HEK293 (cell line): ENCODE data around the gene IL36B.

Experiments used
- CTCF ChIA-PET: fragments of 350-600 bp; formaldehyde crosslinking; extraction: SDS; loops from one replicate; lab custom pipeline; 2021; ENCODE audit warnings: antibody characterized with exemption; lab: Yijun Ruan, JAX
- POLR2A ChIA-PET: fragments of 300-600 bp; formaldehyde crosslinking; extraction: SDS; loops from one replicate; lab custom pipeline; 2020; ENCODE audit warnings: antibody characterized with exemption, inconsistent platforms; lab: Yijun Ruan, JAX
- H3K27ac ChIP-seq: fragments of 200-500 bp; sonication (Bioruptor generic); 2 replicates; pipeline ENCODE4 v1.5.1; 2014; ENCODE audit warnings: low read depth, low read length, control low read depth, inconsistent platforms; ENCODE audit errors: extremely low read depth
- H3K36me3 ChIP-seq, 2 experiments: fragments of 200-500 bp in 1 of 2; sonication (Bioruptor generic) in 1 of 2; 1 replicate in 1 of 2; 2 replicates in 1 of 2; pipeline ENCODE4 v1.5.1; 2014 to 2017; ENCODE audit warnings: inconsistent platforms in 2 of 2, low read length in 2 of 2; ENCODE audit not compliant: control insufficient read depth in 2 of 2, insufficient read depth in 1 of 2
- H3K4me1 ChIP-seq: fragments of 200-500 bp; sonication (Bioruptor generic); 2 replicates; pipeline ENCODE4 v1.5.1; 2014; ENCODE audit warnings: mild to moderate bottlenecking, low read length, inconsistent platforms; ENCODE audit not compliant: control insufficient read depth, insufficient read depth
- H3K4me3 ChIP-seq: 2 replicates; pipeline ENCODE4 v1.5.1; 2011; ENCODE audit warnings: low read depth, mild to moderate bottlenecking, control low read depth, low read length, moderate library complexity
- H3K9me3 ChIP-seq: fragments of 200-500 bp; sonication (Bioruptor generic); 2 replicates; pipeline ENCODE4 v1.5.1; 2014; ENCODE audit warnings: low read depth, low read length, inconsistent platforms; ENCODE audit not compliant: control insufficient read depth, insufficient read depth
- FEZF1 ChIP-seq: fragments of 450-650 bp; formaldehyde crosslinking; IDR thresholded peaks from 2 replicates; pipeline ENCODE4 v1.5.1; 2016; ENCODE audit warnings: missing biosample characterization, missing genetic modification characterization
- HOXC10 ChIP-seq: sonication (generic); formaldehyde crosslinking; IDR thresholded peaks from 2 replicates; pipeline ENCODE4 v1.8.1; 2023; ENCODE audit warnings: mild to moderate bottlenecking, missing genetic modification reagents
- OSR2 ChIP-seq: fragments of 450-650 bp; formaldehyde crosslinking; IDR thresholded peaks from 2 replicates; pipeline ENCODE4 v1.5.1; 2016; ENCODE audit warnings: missing biosample characterization, missing genetic modification characterization
- SETDB1 ChIP-seq: IDR thresholded peaks from one replicate; pipeline ENCODE4 v1.6.1; 2017; ENCODE audit warnings: mild to moderate bottlenecking, low read length, moderate library complexity, mixed read lengths; ENCODE audit not compliant: insufficient read length
- TRIM28 ChIP-seq: IDR thresholded peaks from 2 replicates; pipeline ENCODE4 v1.6.1; 2011; ENCODE audit warnings: low read length, control low read depth, borderline replicate concordance
- WT1 ChIP-seq: fragments of 450-650 bp; formaldehyde crosslinking; IDR thresholded peaks from 2 replicates; pipeline ENCODE4 v1.5.1; 2016; ENCODE audit warnings: missing biosample characterization, missing genetic modification characterization
- ZNF174 ChIP-seq: fragments of 450-650 bp; formaldehyde crosslinking; IDR thresholded peaks from 2 replicates; pipeline ENCODE4 v1.5.0; 2017; ENCODE audit warnings: missing biosample characterization, mild to moderate bottlenecking, missing genetic modification characterization
- ZNF23 ChIP-seq: fragments of 450-650 bp; formaldehyde crosslinking; IDR thresholded peaks from 2 replicates; pipeline ENCODE4 v1.5.1; 2016; ENCODE audit warnings: missing biosample characterization, missing genetic modification characterization, borderline replicate concordance
- ZNF248 ChIP-seq: fragments of 450-650 bp; formaldehyde crosslinking; IDR thresholded peaks from 2 replicates; pipeline ENCODE4 v1.5.1; 2017; ENCODE audit warnings: missing biosample characterization, missing genetic modification characterization
- ZNF335 ChIP-seq: fragments of 450-650 bp; formaldehyde crosslinking; conservative IDR thresholded peaks from 2 replicates; pipeline ENCODE4 v1.5.1; 2016; ENCODE audit warnings: missing biosample characterization, missing genetic modification characterization
- ZNF416 ChIP-seq: fragments of 450-650 bp; formaldehyde crosslinking; IDR thresholded peaks from 2 replicates; pipeline ENCODE4 v1.5.1; 2016; ENCODE audit warnings: missing biosample characterization, missing genetic modification characterization
- ZXDB ChIP-seq: fragments of 450-650 bp; formaldehyde crosslinking; IDR thresholded peaks from 2 replicates; pipeline ENCODE4 v1.5.1; 2016; ENCODE audit warnings: missing biosample characterization, missing genetic modification characterization
- TF ChIP-seq, protein P1 (sequence below): fragments of 450-650 bp; formaldehyde crosslinking; IDR thresholded peaks from 2 replicates; pipeline ENCODE4 v1.5.0; 2017; ENCODE audit warnings: missing biosample characterization, missing genetic modification characterization, borderline replicate concordance
- TF ChIP-seq, protein P2 (sequence below): fragments of 450-650 bp; formaldehyde crosslinking; IDR thresholded peaks from 2 replicates; pipeline ENCODE4 v1.5.1; 2016; ENCODE audit warnings: missing biosample characterization, missing genetic modification characterization, borderline replicate concordance

The IL36B gene

DNA sequence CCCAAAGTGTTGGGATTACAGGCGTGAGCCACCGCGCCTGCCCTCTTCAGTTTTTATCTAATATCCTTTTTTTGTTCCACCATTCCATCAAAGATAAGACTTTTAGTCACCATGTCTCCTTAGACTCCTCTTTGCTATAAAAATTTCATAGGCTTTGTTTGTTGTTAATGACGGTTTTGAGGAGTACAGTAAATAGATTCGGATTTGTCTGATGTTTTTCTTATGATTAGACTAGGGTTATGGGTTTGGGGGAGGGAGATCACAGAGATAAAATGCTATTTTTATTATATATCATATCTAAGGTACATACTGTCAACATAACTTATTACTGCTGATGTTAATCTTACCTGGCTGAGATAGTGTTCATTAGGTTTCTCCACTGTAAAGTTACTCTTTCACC, 6.2 kb downstream of the IL36B start:
- no peak overlapping the region for H3K27ac ChIP-seq
- TF ChIP-seq HOXC10 (CRISPR knock-in tag) (no peak), SETDB1 (no peak), FEZF1 (tag by site-specific recombination) (0 out of 2 replicates have a peak, but pooled peaks have one; percentile 18), ZXDB (tag by site-specific recombination) (0 out of 2 replicates have a peak, but pooled peaks have one; percentile 23), WT1 (tag by site-specific recombination) (peak; percentile 50), ZNF335 (tag by site-specific recombination) (peak; percentile 4; the same call in 1 of the 2 replicates)
- TF ChIP-seq, protein P1, sequence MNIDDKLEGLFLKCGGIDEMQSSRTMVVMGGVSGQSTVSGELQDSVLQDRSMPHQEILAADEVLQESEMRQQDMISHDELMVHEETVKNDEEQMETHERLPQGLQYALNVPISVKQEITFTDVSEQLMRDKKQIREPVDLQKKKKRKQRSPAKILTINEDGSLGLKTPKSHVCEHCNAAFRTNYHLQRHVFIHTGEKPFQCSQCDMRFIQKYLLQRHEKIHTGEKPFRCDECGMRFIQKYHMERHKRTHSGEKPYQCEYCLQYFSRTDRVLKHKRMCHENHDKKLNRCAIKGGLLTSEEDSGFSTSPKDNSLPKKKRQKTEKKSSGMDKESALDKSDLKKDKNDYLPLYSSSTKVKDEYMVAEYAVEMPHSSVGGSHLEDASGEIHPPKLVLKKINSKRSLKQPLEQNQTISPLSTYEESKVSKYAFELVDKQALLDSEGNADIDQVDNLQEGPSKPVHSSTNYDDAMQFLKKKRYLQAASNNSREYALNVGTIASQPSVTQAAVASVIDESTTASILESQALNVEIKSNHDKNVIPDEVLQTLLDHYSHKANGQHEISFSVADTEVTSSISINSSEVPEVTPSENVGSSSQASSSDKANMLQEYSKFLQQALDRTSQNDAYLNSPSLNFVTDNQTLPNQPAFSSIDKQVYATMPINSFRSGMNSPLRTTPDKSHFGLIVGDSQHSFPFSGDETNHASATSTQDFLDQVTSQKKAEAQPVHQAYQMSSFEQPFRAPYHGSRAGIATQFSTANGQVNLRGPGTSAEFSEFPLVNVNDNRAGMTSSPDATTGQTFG (tag by site-specific recombination), result no peak
- TF ChIP-seq, protein P2, sequence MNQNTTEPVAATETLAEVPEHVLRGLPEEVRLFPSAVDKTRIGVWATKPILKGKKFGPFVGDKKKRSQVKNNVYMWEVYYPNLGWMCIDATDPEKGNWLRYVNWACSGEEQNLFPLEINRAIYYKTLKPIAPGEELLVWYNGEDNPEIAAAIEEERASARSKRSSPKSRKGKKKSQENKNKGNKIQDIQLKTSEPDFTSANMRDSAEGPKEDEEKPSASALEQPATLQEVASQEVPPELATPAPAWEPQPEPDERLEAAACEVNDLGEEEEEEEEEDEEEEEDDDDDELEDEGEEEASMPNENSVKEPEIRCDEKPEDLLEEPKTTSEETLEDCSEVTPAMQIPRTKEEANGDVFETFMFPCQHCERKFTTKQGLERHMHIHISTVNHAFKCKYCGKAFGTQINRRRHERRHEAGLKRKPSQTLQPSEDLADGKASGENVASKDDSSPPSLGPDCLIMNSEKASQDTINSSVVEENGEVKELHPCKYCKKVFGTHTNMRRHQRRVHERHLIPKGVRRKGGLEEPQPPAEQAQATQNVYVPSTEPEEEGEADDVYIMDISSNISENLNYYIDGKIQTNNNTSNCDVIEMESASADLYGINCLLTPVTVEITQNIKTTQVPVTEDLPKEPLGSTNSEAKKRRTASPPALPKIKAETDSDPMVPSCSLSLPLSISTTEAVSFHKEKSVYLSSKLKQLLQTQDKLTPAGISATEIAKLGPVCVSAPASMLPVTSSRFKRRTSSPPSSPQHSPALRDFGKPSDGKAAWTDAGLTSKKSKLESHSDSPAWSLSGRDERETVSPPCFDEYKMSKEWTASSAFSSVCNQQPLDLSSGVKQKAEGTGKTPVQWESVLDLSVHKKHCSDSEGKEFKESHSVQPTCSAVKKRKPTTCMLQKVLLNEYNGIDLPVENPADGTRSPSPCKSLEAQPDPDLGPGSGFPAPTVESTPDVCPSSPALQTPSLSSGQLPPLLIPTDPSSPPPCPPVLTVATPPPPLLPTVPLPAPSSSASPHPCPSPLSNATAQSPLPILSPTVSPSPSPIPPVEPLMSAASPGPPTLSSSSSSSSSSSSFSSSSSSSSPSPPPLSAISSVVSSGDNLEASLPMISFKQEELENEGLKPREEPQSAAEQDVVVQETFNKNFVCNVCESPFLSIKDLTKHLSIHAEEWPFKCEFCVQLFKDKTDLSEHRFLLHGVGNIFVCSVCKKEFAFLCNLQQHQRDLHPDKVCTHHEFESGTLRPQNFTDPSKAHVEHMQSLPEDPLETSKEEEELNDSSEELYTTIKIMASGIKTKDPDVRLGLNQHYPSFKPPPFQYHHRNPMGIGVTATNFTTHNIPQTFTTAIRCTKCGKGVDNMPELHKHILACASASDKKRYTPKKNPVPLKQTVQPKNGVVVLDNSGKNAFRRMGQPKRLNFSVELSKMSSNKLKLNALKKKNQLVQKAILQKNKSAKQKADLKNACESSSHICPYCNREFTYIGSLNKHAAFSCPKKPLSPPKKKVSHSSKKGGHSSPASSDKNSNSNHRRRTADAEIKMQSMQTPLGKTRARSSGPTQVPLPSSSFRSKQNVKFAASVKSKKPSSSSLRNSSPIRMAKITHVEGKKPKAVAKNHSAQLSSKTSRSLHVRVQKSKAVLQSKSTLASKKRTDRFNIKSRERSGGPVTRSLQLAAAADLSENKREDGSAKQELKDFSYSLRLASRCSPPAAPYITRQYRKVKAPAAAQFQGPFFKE (tag by site-specific recombination), result no peak
- H3K4me3 ChIP-seq, result no peak overlapping the region
- ChIA-PET CTCF (no interaction called here), POLR2A (no interaction called here)
- no peaks in the 10 kb centered on the region for H3K36me3 ChIP-seq
- H3K4me1 ChIP-seq, result no peaks in the 10 kb centered on the region
- H3K9me3 ChIP-seq, result no peaks in the 10 kb centered on the region

- TF ChIP-seq TRIM28 (no peak), ZNF248 (tag by site-specific recombination) (no peak), ZNF174 (no peak), ZNF23 (tag by site-specific recombination) (no peak), OSR2 (tag by site-specific recombination) (no peak), ZNF416 (tag by site-specific recombination) (no peak)
- TF ChIP-seq, protein P2 (tag by site-specific recombination), result no peak
- no peak overlapping the region for H3K27ac ChIP-seq
- no peaks in the 10 kb centered on the region for H3K36me3 ChIP-seq
- ChIA-PET CTCF (no interaction called here), POLR2A (no interaction called here)
- no peaks in the 10 kb centered on the region for H3K9me3 ChIP-seq
- no peaks in the 10 kb centered on the region for H3K4me1 ChIP-seq
- no peak overlapping the region for H3K4me3 ChIP-seq
These were observed 10.8 kb downstream of the IL36B start for GRCh38 chr2:113041871-113042270.
